ENCODE measurements around the gene MAGEB16.

MAGEB16 gene

DNA sequence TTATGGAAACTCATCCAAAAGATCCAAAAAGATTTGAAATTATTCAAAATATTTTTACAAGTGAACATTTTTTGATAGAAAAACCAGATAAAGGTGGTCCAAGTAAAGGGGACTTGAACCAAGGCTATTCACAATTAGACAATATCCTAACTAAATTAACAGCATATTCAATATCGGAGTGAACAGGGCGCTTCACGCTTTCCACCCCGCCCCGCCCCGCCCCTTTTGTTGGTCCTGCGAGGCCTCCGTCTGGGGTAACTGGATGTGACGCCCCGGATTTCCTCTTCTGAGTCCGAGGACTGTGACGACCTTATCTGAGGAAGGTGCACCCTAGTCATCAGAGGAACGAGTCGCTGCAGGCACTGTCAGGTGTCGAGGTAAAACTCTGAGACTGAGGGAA, at the start of gene MAGEB16:
MAGEB16 (plus strand) TSS at position 301 of the 400 bp plus-strand sequence. CDS start 3,855 bp downstream, outside the sequence.
- no peak for DNase-seq

DNA sequence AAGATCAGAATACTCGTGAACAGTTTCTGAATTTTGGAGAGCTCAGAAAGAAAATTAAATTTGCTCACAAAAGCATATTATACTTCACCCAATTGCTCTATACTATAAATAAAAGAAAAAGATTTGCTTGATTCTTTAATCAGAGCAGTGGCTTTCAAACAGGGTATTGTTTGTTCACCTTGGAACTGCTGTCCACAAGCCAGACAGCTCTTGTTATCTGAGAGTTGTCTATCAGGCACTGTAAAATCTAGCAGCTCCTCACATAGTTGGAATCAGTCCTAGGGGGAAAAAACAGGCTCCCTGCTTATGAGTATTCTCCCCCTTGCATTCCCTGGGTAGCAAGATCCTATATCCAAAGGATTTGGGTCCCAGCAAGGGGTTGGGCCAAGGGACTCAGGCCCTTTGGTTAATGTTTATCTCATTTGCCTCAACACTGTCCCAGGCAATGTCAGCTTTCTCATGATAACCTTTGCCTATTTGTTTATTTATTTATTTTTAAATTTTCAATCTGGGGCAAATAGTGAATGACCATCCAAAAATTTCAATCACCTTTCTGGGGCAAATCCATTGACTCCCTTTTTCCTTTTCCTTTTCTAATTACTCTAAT, 24.1 kb upstream of the MAGEB16 start:
- DNase-seq = no peak

DNA sequence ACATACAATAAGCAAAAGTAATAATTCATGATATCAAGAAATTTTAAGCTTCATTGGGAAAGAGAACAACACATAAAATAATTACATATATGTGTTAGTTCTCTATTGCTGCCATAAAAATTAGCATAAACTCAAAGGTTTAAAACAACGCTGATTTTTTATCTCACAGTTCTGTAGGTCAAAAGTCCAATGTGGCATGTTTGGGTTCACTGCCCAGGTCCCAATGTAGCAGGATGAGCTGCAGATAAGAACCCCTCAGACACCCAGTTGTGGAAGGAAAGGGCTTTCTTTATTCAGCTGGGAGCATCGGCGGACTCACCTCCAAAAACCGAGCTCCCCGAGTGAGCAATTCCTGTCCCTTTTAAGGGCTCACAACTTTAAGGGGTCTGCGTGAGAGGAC, 13.1 kb upstream of the MAGEB16 start:
- no peak for DNase-seq

DNA sequence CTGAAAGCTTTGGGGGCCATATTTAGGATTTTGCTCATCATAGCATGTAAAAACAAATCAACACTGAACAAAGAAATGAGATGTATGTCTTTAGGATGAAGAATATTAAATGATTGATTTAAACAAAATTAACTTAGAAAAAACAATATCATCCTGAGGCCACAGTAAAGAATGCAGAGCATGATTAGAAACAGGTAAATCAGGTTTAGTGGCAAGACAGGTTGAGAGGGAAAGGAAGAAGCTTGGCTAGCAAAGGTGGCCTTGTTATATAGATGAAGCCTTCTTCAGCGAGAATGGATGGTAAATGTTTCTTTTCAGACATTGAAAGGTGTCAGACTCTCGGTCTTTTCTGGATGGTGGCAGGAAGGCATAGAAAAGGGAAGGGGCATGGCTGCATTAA, 11.9 kb upstream of the MAGEB16 start:
- DNase-seq = no peak

DNA sequence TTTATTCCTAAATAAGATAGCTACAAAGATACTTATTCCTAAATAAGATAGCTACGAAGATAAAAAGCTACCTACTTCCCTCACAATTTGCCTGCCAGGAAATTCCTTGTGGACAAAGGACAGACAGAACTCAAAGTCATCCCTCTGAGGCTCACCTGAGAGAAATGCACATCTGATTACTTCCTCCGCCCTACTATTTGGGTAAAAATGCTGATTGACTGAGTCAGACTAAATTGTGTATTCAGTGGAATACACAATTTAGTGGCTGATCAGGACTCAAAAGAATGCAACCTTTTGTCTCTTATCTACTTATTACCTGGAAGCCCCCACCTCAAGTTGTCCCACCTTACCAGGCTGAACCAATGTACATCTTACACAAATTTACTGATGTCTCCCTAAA, 10.3 kb upstream of the MAGEB16 start:
- DNase-seq = no peak

DNA sequence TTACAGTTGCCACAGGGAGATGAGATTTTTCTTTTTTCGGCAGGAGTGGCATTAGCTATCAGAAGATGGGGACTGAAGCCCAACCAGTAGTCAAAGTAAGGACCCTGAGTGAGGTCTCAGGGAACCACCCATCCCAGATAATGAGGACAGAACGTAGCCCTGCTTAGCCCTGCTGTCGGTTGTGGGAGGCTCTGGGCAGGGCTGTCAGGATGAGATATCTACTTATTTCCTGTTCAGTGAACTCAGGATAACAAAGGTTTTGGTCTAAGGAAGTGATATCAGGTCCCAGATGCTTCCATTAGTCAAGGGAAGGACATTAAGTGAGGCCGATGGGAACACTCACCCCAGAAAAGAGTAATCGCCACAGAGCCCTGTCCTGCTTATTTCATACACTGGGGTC, 2.3 kb downstream of the MAGEB16 start:
- DNase-seq = no peak

DNA sequence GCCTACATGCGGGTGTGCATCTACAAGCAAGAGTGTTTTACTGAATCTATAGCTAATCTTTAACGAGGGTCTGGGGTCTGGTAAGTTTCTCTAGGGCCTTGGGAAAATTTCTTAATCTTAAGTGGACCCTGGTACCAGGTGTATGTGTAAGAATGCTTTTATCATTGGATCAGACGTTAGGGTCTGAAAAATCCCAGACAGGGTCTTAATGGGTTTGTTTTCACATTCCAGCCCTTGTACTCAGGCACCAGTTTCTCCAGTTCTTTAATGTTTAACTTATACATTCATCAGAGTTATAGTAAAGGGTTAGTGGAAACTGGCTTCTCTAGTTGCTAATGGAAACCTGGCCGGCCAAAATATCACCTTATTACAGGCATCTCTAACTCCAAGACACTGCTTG, 11.6 kb downstream of the MAGEB16 start:
- no peak for DNase-seq

DNA sequence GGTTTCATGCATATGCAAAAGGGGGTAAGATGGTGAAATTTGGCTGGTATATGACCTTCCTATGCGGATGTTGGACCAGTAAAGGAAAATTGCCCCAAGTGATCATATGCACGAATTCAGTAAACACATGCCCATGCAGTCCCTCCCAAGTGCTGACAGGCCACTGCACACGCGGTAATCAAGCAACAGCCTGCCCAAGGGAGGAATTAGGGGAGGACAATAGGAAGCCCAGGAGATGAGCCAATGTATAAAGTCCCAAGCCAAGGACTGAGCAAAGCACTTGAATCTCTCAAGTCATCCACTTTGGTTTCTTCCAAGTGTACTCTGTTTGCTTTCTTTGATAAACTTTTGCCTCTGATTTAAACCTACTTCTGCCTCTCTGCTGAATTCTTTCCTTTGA, 21.1 kb downstream of the MAGEB16 start:
- DNase-seq = no peak

DNA sequence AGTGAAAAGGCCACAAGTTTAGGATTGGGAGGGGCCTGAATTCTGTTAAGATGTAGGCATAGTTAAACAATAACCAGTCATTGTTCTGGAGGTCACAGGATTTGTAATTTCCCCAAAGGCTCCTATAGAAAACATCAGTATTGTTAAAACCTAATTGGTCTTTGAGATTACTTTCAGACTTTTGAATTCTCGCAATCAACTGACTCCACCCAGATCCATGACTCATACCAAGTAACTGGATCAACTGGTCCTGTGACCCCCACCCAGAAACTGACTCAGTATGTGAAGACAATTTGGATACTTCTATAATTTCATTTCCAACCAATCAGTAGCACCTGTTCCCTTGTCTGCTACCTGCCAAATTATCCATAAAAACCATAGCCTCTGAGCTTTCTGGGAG, 28.4 kb downstream of the MAGEB16 start:
- DNase-seq = no peak

DNA sequence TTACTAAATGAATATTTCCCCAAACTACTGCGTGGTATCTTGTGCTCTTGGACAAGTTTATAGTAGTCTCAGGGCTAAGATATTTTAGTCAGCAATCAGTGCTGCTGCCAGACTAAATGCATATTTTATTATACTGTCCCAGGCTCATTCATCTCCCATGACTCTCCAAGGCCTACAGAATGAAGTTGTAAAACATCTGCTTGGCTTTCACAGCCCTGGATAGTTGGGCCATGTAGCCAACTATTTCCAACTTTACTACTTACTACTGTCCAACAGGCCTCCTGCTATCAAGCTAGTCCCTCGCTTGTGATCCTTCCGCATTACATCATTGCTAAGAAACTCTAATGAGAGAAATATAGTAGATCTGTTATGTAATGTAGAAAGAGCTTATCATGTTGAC, 31.4 kb downstream of the MAGEB16 start:
- DNase-seq = no peak

DNA sequence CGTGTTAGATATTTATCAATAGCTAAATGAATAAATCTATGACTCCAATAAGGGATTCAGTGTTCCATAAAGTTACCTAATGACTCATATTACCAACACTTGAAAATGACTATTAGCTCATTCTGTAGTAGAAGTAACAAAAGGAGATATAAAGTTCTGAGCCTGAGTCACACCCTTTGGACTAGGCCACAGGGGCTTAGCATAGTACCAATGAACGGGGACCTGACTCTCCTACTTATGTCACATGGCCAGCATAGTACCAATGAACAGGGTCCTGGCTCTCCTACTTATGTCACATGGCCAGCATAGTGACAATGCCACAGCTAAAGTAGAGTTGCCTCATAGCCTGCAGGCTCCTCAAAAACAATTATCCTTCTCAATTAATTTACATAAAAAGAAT, 43.7 kb downstream of the MAGEB16 start:
- no peak for DNase-seq

DNA sequence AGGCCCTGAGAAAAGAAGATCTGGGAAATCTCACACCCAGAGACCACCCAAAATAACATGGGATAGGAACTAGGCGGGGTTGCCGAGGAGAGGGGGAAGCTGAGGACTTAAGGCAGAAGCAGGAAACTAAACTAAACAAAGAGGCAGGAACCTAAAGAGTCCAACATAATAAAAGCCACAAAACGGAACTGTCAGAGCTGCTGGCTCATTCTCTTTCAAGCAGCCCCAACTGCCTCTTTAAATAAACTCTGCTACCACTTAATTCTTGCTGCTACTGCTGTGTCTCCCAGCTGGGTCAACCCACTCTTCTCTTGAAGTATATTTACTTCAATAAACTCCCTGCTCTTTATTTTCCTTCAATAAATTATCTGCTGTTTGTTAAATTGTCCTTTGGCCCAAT, 44.5 kb downstream of the MAGEB16 start:
- DNase-seq = no peak

DNA sequence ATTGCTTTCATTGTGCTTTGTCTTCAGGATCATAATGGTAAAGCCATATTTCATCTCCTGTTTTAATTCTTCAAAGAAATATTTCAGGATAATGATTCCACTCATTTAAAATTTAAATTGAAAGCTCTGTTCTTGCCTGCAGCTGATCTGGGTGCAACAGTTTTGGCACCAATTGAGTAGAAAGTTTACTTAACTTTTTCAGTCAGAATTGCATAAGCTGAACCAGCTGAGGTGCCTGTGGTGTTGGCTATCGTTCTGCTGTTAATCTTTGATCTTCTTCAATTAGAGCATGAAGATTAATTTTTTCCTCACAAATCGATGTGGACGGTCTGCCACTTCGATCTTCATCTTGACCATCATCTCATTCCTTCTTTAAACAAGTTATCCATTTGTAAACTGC, 49.6 kb downstream of the MAGEB16 start:
- DNase-seq = no peak
